Measurements from ENCODE around the gene TBC1D4. TPM values are rescaled to one million over a fixed set of nuclear protein-coding genes. Genes with fewer than 3 reads are reported as not detected.

Gene TBC1D4
- total and polyA plus RNA-seq, 9 of the 15 experiments (the other 6 are each of a cell fraction or from before 2014, with no cell fraction given): 2.8 to 12.3 (median 7.0) TPM

DNA sequence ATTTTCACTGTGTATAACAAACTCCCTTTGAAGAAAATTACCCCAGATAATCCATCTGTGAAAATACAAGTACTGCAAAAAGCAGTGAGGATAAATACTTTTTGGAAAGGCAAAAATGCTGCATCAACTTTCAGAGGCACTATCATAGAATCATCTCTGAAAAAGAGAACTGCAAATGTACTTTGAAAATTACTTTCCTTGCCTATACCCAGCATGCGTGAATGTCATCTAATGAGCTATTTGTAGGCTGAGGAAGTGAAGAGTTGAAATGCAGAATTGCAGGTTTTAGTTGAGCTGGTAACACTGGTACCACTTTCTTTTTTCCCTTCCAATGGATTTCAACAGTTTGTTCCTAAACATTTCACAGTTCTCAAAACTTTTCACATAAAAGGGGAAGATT, 196.7 kb downstream of the TBC1D4 start:
- no peaks in the 10 kb centered on the region for H3K27me3 ChIP-seq (ENCODE audit: control insufficient read depth in 2 of 2, insufficient read depth in 2 of 2, low read length in 2 of 2)
- no peaks in the 10 kb centered on the region for H4K20me1 ChIP-seq (replicated peaks; ENCODE audit: control insufficient read depth, insufficient read depth, low read length)
- H3K9ac ChIP-seq (ENCODE audit: insufficient read depth in 1 of 2, low read depth in 2 of 2, low read length in 2 of 2): no peak overlapping the region
- intact Hi-C loops (cut with micrococcal nuclease) (no loop called here), in situ Hi-C loops (cut with MboI) (no loop called here)
- H3K9me1 ChIP-seq (ENCODE audit: control insufficient read depth, insufficient read depth, low read length): no peaks in the 10 kb centered on the region
- no peak for DNase-seq (ENCODE audit: extremely low read depth in 1 of 4, low spot score in 3 of 4)
- CTCF ChIA-PET (ENCODE audit: low intra/inter-chr PET ratio): no interaction called here
- no peak for FAIRE-seq
- H3K9me3 ChIP-seq (replicated peaks; ENCODE audit: control insufficient read depth, insufficient read depth, low read depth, low read length): no peaks in the 10 kb centered on the region
- H3K36me3 ChIP-seq (ENCODE audit: control insufficient read depth, insufficient read depth, low read length): no peaks in the 10 kb centered on the region
- no peaks in the 10 kb centered on the region for H3K79me2 ChIP-seq (ENCODE audit: control insufficient read depth, insufficient read depth, low read length)
- no peak overlapping the region for H2AFZ ChIP-seq (ENCODE audit: low read depth, low read length)
- POLR2A ChIA-PET: no interaction called here
- no peak for TF ChIP-seq ARNT (IDR thresholded peaks at IDR 0.05)
- no peak for TF ChIP-seq TEAD4 (IDR thresholded peaks at IDR 0.05; ENCODE audit: low read length)
- no peak for TF ChIP-seq TEAD4 (CRISPR knock-in tag; IDR thresholded peaks at IDR 0.05; ENCODE audit: borderline replicate concordance)
- TF ChIP-seq ZNF347 (CRISPR knock-in tag; IDR thresholded peaks at IDR 0.05; ENCODE audit: low read depth): no peak
- TF ChIP-seq DDX20 (tag; IDR thresholded peaks at IDR 0.05; ENCODE audit: low read depth): no peak
- no peak for TF ChIP-seq ZNF316 (IDR thresholded peaks at IDR 0.05)
- no peak for TF ChIP-seq KLF6 (CRISPR knock-in tag; IDR thresholded peaks at IDR 0.05; ENCODE audit: borderline replicate concordance)
- no peak for TF ChIP-seq TCF3 (CRISPR knock-in tag; IDR thresholded peaks at IDR 0.05)
- TF ChIP-seq ZNF785 (CRISPR knock-in tag; IDR thresholded peaks at IDR 0.05): no peak
- TF ChIP-seq FOXA3 (CRISPR knock-in tag; conservative IDR thresholded peaks at IDR 0.05 in 1 of 2, IDR thresholded peaks at IDR 0.05 in 1 of 2): no peak
- TF ChIP-seq PYGO2 (tag; IDR thresholded peaks at IDR 0.05): no peak
- no peak for TF ChIP-seq ZSCAN32 (CRISPR knock-in tag; IDR thresholded peaks at IDR 0.05)
- TF ChIP-seq, protein P1, sequence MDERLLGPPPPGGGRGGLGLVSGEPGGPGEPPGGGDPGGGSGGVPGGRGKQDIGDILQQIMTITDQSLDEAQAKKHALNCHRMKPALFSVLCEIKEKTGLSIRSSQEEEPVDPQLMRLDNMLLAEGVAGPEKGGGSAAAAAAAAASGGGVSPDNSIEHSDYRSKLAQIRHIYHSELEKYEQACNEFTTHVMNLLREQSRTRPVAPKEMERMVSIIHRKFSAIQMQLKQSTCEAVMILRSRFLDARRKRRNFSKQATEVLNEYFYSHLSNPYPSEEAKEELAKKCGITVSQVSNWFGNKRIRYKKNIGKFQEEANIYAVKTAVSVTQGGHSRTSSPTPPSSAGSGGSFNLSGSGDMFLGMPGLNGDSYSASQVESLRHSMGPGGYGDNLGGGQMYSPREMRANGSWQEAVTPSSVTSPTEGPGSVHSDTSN (CRISPR knock-in tag; IDR thresholded peaks at IDR 0.05; ENCODE audit: low read depth): no peak
- TF ChIP-seq, protein P1 (tag; conservative IDR thresholded peaks at IDR 0.05; ENCODE audit: low read depth): no peak
- TF ChIP-seq NCOR1 (IDR thresholded peaks at IDR 0.05): no peak
- TF ChIP-seq ZNF444 (CRISPR knock-in tag; IDR thresholded peaks at IDR 0.05): no peak
- no peak for TF ChIP-seq ILK (tag; IDR thresholded peaks at IDR 0.05; ENCODE audit: borderline replicate concordance, low read depth)
- TF ChIP-seq ZNF75A (CRISPR knock-in tag; IDR thresholded peaks at IDR 0.05): no peak
- no peak for TF ChIP-seq TCFL5 (CRISPR knock-in tag; conservative IDR thresholded peaks at IDR 0.05)
- TF ChIP-seq ZNF224 (CRISPR knock-in tag; IDR thresholded peaks at IDR 0.05): no peak
- no peak for TF ChIP-seq KHSRP (IDR thresholded peaks at IDR 0.05)
- TF ChIP-seq, protein P2, sequence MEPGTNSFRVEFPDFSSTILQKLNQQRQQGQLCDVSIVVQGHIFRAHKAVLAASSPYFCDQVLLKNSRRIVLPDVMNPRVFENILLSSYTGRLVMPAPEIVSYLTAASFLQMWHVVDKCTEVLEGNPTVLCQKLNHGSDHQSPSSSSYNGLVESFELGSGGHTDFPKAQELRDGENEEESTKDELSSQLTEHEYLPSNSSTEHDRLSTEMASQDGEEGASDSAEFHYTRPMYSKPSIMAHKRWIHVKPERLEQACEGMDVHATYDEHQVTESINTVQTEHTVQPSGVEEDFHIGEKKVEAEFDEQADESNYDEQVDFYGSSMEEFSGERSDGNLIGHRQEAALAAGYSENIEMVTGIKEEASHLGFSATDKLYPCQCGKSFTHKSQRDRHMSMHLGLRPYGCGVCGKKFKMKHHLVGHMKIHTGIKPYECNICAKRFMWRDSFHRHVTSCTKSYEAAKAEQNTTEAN (CRISPR knock-in tag; IDR thresholded peaks at IDR 0.05): no peak
- H3K4me2 ChIP-seq (ENCODE audit: insufficient read depth, low read length): no peak overlapping the region
- 55% methylated on average over 1 of the region's 1 CpG for WGBS (ENCODE audit: insufficient coverage, low coverage, missing lambda C conversion rate)
- no peak overlapping the region for H3K27ac ChIP-seq (ENCODE audit: extremely low read depth, low read depth, low read length)
- BruUV-seq (replicated peaks): no TSS peak
- ATAC-seq: no peak
- H3K4me1 ChIP-seq (replicated peaks in 1 of 2; ENCODE audit: control insufficient read depth in 2 of 2, insufficient read depth in 2 of 2, low read length in 2 of 2): no peaks in the 10 kb centered on the region
- H3K4me3 ChIP-seq: no peak overlapping the region

Measured in K562 (cell line).